Measurements from ENCODE around the gene CAT.

DNA sequence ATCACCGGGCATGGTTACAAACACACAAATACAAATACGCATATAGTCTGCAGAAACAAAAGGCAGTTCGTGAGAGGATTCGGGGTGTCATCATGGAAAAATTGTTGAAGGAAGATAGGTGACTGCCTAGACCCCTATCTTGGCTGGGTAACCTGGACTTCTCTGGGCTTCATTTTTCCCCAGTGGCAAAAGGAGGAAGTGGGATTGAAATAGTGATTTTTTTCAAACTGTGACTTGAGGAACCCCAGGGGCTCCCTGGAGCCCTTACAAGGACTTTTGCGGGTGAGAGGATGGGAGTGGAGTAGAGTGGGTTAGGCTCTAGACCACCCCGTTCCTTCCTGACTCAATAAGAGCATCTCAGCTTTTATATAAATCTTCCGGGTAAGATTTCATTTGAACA lies 75.9 kb downstream of the CAT start:
- TF ChIP-seq SMARCB1 (IDR thresholded peaks at IDR 0.05; ENCODE audit: insufficient read length, low read depth) = no peak
- TF ChIP-seq, protein P1, sequence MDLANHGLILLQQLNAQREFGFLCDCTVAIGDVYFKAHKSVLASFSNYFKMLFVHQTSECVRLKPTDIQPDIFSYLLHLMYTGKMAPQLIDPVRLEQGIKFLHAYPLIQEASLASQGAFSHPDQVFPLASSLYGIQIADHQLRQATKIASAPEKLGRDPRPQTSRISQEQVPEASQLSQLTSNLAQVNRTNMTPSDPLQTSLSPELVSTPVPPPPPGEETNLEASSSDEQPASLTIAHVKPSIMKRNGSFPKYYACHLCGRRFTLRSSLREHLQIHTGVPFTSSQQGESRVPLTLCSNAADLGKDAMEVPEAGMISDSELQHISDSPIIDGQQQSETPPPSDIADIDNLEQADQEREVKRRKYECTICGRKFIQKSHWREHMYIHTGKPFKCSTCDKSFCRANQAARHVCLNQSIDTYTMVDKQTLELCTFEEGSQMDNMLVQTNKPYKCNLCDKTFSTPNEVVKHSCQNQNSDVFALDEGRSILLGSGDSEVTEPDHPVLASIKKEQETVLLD (IDR thresholded peaks at IDR 0.05) = no peak
- no peak for TF ChIP-seq MYC (IDR thresholded peaks at IDR 0.05; ENCODE audit: low read depth, low read length)
- TF ChIP-seq MYC (CRISPR knock-in tag; IDR thresholded peaks at IDR 0.05; ENCODE audit: borderline replicate concordance, low read depth) = no peak
- TF ChIP-seq GABPA (tag; conservative IDR thresholded peaks at IDR 0.05; ENCODE audit: low read depth) = no peak
- no peak for TF ChIP-seq SMC3 (conservative IDR thresholded peaks at IDR 0.05; ENCODE audit: insufficient read depth, low read depth, low read length)
- no peak for TF ChIP-seq MTA2 (IDR thresholded peaks at IDR 0.05; ENCODE audit: low read depth)
- no peak for TF ChIP-seq EGR1 (conservative IDR thresholded peaks at IDR 0.05)
- TF ChIP-seq NFE2 (IDR thresholded peaks at IDR 0.05; ENCODE audit: low read depth) = no peak
- no peak for TF ChIP-seq SRSF1 (IDR thresholded peaks at IDR 0.05; ENCODE audit: low read depth, low read length)
- TF ChIP-seq TEAD4 (IDR thresholded peaks at IDR 0.05; ENCODE audit: low read length) = no peak
- TF ChIP-seq TEAD4 (CRISPR knock-in tag; IDR thresholded peaks at IDR 0.05; ENCODE audit: borderline replicate concordance) = no peak
- no peak for TF ChIP-seq YY1 (IDR thresholded peaks at IDR 0.05; ENCODE audit: borderline replicate concordance in 1 of 3, control insufficient read depth in 1 of 3, extremely low read depth in 1 of 3, insufficient read depth in 3 of 3, insufficient read length in 1 of 3, insufficient replicate concordance in 2 of 3, low read depth in 1 of 3, low read length in 2 of 3)
- TF ChIP-seq LARP7 (IDR thresholded peaks at IDR 0.05) = no peak
- TF ChIP-seq FOS (IDR thresholded peaks at IDR 0.05; ENCODE audit: extremely low read depth, insufficient read length) = no peak
- TF ChIP-seq, protein P2, sequence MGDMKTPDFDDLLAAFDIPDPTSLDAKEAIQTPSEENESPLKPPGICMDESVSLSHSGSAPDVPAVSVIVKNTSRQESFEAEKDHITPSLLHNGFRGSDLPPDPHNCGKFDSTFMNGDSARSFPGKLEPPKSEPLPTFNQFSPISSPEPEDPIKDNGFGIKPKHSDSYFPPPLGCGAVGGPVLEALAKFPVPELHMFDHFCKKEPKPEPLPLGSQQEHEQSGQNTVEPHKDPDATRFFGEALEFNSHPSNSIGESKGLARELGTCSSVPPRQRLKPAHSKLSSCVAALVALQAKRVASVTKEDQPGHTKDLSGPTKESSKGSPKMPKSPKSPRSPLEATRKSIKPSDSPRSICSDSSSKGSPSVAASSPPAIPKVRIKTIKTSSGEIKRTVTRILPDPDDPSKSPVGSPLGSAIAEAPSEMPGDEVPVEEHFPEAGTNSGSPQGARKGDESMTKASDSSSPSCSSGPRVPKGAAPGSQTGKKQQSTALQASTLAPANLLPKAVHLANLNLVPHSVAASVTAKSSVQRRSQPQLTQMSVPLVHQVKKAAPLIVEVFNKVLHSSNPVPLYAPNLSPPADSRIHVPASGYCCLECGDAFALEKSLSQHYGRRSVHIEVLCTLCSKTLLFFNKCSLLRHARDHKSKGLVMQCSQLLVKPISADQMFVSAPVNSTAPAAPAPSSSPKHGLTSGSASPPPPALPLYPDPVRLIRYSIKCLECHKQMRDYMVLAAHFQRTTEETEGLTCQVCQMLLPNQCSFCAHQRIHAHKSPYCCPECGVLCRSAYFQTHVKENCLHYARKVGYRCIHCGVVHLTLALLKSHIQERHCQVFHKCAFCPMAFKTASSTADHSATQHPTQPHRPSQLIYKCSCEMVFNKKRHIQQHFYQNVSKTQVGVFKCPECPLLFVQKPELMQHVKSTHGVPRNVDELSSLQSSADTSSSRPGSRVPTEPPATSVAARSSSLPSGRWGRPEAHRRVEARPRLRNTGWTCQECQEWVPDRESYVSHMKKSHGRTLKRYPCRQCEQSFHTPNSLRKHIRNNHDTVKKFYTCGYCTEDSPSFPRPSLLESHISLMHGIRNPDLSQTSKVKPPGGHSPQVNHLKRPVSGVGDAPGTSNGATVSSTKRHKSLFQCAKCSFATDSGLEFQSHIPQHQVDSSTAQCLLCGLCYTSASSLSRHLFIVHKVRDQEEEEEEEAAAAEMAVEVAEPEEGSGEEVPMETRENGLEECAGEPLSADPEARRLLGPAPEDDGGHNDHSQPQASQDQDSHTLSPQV (IDR thresholded peaks at IDR 0.05) = no peak
